Glomerular visceral epithelial cell (primary cell): ENCODE measurements around the gene DHCR24.

ENCODE experiments used
- DNase-seq: peaks from one replicate; pipeline ENCODE4 v3.0.0-alpha.2; 2016; ENCODE audit errors: extremely low spot score

DHCR24 gene

DNA sequence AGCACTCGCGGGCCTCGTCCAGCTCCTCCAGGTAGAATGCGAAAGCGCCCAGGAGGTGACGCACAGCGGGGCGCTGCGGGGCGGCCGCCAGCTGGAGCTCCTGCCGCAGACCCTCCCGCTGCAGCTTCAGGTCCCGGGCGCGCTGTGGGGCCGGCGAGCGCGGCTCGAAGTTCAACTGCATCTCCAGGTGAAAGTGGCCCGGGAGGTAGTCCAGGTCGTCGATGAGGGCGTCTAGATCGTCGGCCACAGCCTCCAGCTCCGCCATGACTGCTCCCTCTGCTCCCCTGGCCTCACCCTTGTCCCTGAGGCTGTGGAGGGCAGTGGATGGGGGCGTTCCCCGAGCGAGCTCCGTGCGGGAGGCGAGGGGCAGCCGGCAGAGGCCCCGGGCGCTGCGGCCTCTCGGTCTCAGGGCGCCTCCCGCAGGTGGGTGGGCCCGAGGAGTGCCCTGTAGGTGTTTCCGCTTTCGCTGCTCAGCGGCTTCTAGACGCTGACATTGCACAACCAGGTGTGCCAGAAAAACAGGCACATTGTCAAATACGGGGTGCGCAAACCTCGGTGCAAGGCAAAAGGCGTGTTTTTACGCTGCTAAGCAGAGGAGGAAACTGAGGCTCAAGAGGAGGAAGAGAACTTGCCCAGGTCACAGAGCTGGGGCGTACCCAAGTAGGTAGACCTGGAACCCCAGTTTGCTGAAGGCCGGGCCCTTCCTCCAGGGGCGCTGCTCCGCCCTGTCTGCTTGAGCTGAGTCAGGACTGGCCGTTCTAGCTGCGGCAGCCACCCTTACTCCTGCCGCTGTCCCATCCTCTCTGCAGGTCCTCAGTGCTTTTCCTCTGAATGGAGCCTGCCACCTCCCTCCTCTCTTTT lies 85.9 kb downstream of the DHCR24 start, which contains the start of gene TTC22:
Gene TTC22, minus strand, starts transcription at position 425 of the 861 bp plus-strand sequence. Its CDS starts 160 bp downstream, at position 265.
- DNase-seq: peak; percentile 28

DNA sequence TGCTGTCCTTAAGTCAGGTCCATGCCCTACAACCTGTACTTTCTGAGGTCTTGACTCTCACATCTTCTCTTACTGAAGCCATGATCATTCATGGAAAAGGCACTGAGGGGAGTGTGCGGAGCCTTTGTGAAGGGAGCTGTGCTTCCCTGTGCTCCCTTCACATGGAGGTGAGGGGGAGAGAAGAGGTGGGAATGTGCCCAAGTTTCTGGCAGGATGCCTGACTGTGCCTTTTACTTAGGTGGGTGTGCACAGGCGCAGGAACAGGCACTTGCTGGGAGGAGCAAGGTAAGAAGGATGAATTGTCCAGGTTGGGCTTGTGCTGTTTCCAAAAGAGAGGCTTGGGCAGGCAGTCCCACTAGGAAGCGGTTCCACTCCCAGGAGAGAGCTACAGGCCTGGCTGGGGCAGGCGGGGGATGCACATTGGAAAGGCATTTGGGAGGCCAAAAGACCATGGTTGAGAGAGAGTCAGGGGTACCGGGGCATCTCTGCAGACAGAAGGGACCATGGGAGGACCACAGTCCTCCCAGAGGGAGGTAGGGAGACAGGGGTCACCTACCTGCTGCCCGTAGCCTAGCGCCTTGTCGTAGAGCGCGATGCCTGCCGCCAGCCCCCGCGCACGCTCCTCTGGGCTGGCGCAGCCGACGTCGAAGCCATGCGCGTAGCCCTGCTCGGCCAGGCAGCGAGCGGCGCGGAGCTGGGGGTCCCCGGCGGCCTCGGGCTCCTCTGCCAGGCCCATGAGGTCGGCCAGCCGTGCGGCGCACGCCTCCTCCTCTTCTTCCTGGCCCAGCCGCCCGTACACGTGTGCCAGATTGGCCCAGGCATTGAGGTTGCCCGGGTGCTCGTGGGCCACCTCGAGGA lies 86.7 kb downstream of the DHCR24 start:
- DNase-seq: no peak
